RWPE2 (cell line): Measurements from ENCODE around the gene RAD23A.

Experiments
- ATAC-seq: fragments of 200-7000 bp; cut with Tn5 transposase; 3 replicates; pipeline ENCODE4 v1.9.1; 2021; ENCODE audit warnings: low read depth
- DNase-seq: peaks from one replicate; pipeline ENCODE4 v3.0.0-alpha.2; 2020; ENCODE audit warnings: low spot score
- H3K27ac ChIP-seq: fragments of 450-650 bp; 2 replicates; pipeline ENCODE4 v1.5.1; 2017; ENCODE audit warnings: mild to moderate bottlenecking; ENCODE audit not compliant: poor library complexity, severe bottlenecking
- H3K27me3 ChIP-seq: fragments of 250-450 bp; sonication (Bioruptor Pico); 2 replicates; pipeline ENCODE4 v1.5.1; 2021; ENCODE audit warnings: mild to moderate bottlenecking, moderate library complexity; ENCODE audit not compliant: insufficient read depth, poor library complexity, severe bottlenecking
- H3K36me3 ChIP-seq: fragments of 250-450 bp; sonication (Bioruptor Pico); 2 replicates; pipeline ENCODE4 v1.5.1; 2020; ENCODE audit warnings: low read depth, mild to moderate bottlenecking, moderate library complexity
- H3K4me1 ChIP-seq: fragments of 250-450 bp; sonication (Bioruptor Pico); 2 replicates; pipeline ENCODE4 v1.5.1; 2021; ENCODE audit warnings: mild to moderate bottlenecking, moderate library complexity; ENCODE audit not compliant: insufficient read depth, poor library complexity, severe bottlenecking
- H3K4me3 ChIP-seq: fragments of 250-450 bp; sonication (Bioruptor Pico); 2 replicates; pipeline ENCODE4 v1.5.1; 2021; ENCODE audit warnings: mild to moderate bottlenecking, moderate library complexity; ENCODE audit not compliant: severe bottlenecking
- H3K9me3 ChIP-seq: fragments of 250-450 bp; sonication (Bioruptor Pico); 2 replicates; pipeline ENCODE4 v1.5.1; 2021; ENCODE audit warnings: mild to moderate bottlenecking, moderate library complexity; ENCODE audit not compliant: severe bottlenecking
- CTCF ChIP-seq: fragments of 450-650 bp; IDR thresholded peaks from one replicate; pipeline ENCODE4 v1.5.1; 2017; ENCODE audit warnings: mild to moderate bottlenecking, moderate library complexity; ENCODE audit not compliant: poor library complexity, severe bottlenecking

Gene RAD23A

GRCh38 chr19:12995596-12996405 lies 50.1 kb downstream of the RAD23A start:
- Histone ChIP-seq H3K27ac (peak overlapping the region; percentile 53), H3K4me3 (peak overlapping the region; percentile 53), H3K27me3 (no peaks in the 10 kb centered on the region), H3K4me1 (no peaks in the 10 kb centered on the region), H3K9me3 (no peaks in the 10 kb centered on the region), H3K36me3 (peaks cover 3% of the 10 kb centered on the region; the same call in 1 of the 2 replicates)
- TF ChIP-seq CTCF = no peak
- ATAC-seq = peak; percentile 10; the same call in 2 of the 3 replicates
- DNase-seq = no peak

- Histone ChIP-seq H3K4me3 (peak overlapping the region; percentile 53), H3K4me1 (no peaks in the 10 kb centered on the region), H3K27ac (peak overlapping the region; percentile 53), H3K36me3 (peaks cover 3% of the 10 kb centered on the region; the same call in 1 of the 2 replicates), H3K27me3 (no peaks in the 10 kb centered on the region), H3K9me3 (no peaks in the 10 kb centered on the region)
- ATAC-seq (peak; percentile 44), DNase-seq (no peak)
- TF ChIP-seq CTCF = no peak
These were observed 50.9 kb downstream of the RAD23A start for GRCh38 chr19:12996406-12997094.

GRCh38 chr19:12997179-12997966 lies 51.7 kb downstream of the RAD23A start:
- no peak overlapping the region for H3K27ac ChIP-seq
- DNase-seq (no peak), ATAC-seq (peak; percentile 4; the same call in 2 of the 3 replicates)
- H3K27me3 ChIP-seq = no peaks in the 10 kb centered on the region
- H3K9me3 ChIP-seq = no peaks in the 10 kb centered on the region
- H3K4me1 ChIP-seq = no peaks in the 10 kb centered on the region
- no peak for TF ChIP-seq CTCF
- H3K36me3 ChIP-seq = peaks cover 3% of the 10 kb centered on the region; the same call in 1 of the 2 replicates
- no peak overlapping the region for H3K4me3 ChIP-seq

GRCh38 chr19:12997967-12998940 lies 52.6 kb downstream of the RAD23A start:
- no peak overlapping the region for H3K27ac ChIP-seq
- H3K9me3 ChIP-seq = no peaks in the 10 kb centered on the region
- ATAC-seq (no peak), DNase-seq (no peak)
- no peak for TF ChIP-seq CTCF
- H3K4me3 ChIP-seq = no peak overlapping the region
- no peaks in the 10 kb centered on the region for H3K27me3 ChIP-seq
- H3K36me3 ChIP-seq = peaks cover 3% of the 10 kb centered on the region; the same call in 1 of the 2 replicates
- no peaks in the 10 kb centered on the region for H3K4me1 ChIP-seq
